GM23248 (cell line): ENCODE measurements around the gene PTTG1.

Experiments
- EZH2 ChIP-seq: fragments of 200-600 bp; sonication (generic); IDR thresholded peaks from 2 replicates; pipeline ENCODE4 v1.6.1; 2018; ENCODE audit warnings: antibody characterized with exemption, mild to moderate bottlenecking; ENCODE audit not compliant: insufficient read depth, poor library complexity, severe bottlenecking
- EZH2phosphoT487 ChIP-seq: fragments of 200-600 bp; sonication (generic); IDR thresholded peaks from 2 replicates; pipeline ENCODE4 v1.6.1; 2018; ENCODE audit warnings: antibody characterized with exemption, moderate library complexity, mild to moderate bottlenecking, low read depth; ENCODE audit not compliant: insufficient read depth

DNA sequence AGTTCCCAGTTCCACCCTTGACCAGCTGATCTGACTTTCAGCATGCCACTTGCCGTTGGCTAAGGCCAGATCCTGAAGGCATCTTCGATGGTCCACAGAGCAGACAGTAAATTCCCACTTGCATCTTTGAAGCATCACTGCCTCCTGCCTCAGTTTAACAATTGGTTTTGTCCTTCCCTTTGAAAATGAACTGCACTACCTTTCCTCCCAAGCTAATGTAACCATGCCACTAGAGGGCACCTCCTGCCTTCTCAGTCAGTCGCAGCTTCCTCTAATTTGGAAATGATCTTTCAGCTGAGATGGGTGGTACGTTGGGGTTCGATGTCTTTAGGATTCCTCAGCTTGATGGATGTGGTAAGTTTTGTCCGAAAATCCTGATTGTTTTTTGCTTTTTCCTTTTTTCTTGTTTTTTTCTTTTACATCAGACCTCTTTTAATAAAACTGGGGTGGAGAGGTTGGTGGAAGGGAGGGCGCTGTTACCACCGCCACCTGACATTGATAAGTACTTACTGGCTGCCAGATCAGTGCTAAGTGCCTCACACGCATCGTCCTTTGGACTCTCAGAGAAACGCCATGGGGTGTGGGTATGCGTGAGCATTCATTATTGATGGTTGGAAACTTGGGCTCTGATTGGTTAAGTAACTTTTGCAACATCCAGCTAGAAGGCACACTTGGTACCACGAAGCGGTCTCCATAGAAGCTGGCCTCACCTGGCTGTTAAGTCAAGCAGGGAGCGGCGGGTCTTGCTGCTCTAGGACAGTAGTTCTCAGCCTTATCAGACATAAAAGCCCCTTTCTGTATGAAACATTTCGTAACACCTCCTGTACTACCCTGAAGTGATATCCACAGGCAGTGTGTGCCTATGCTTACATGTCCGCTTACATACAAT is 16.9 kb downstream of the PTTG1 start:
- TF ChIP-seq EZH2 = no peak
- no peak for TF ChIP-seq EZH2phosphoT487
